NCI-H2029 (cell line): ENCODE data around the gene IL9R.
"Not testable (repeated sequence)": the region's sequence is repeated elsewhere in the genome, so short reads cannot be mapped to it uniquely, and the experiment has no call there.

Experiments used
- DNase-seq: peaks from one replicate; lab custom pipeline; 2025; lab: John Stamatoyannopoulos, UW

IL9R gene

GRCh38 chrX:155997436-155997835 lies at the start of gene IL9R:
Gene IL9R (plus strand): TSS chrX:155997696. CDS start chrX:155997760, 64 bp downstream.
- DNase-seq, result no peak

- no peak for DNase-seq
These were observed 48.4 kb upstream of the IL9R start for GRCh38 chrX:155949098-155949497.

- no peak for DNase-seq
These were observed 46.2 kb upstream of the IL9R start for GRCh38 chrX:155951237-155951789.

- no peak for DNase-seq
These were observed 44.4 kb upstream of the IL9R start for GRCh38 chrX:155953055-155953454.

- DNase-seq, result no peak
These were observed 42.7 kb upstream of the IL9R start for GRCh38 chrX:155954793-155955192.

GRCh38 chrX:155956099-155956498 lies 41.4 kb upstream of the IL9R start:
- DNase-seq, result no peak

GRCh38 chrX:155956649-155957048 lies 40.8 kb upstream of the IL9R start:
- DNase-seq, result no peak

- no peak for DNase-seq
These were observed 39.7 kb upstream of the IL9R start for GRCh38 chrX:155957843-155958242.

- DNase-seq, result no peak
These were observed 38.4 kb upstream of the IL9R start for GRCh38 chrX:155959018-155959587.

- DNase-seq, result no peak
These were observed 34.6 kb upstream of the IL9R start for GRCh38 chrX:155962906-155963305.

GRCh38 chrX:155966876-155967275 lies 30.6 kb upstream of the IL9R start:
- DNase-seq, result no peak

- DNase-seq, result no peak
These were observed 29.7 kb upstream of the IL9R start for GRCh38 chrX:155967653-155968325.

- DNase-seq, result no peak
These were observed 29.2 kb upstream of the IL9R start for GRCh38 chrX:155968326-155968661.

GRCh38 chrX:155968791-155969190 lies 28.7 kb upstream of the IL9R start:
- no peak for DNase-seq

GRCh38 chrX:155971658-155972057 lies 25.8 kb upstream of the IL9R start:
- DNase-seq, result not testable (repeated sequence)

GRCh38 chrX:155972241-155972640 lies 25.3 kb upstream of the IL9R start:
- not testable (repeated sequence) for DNase-seq

GRCh38 chrX:155983326-155983725 lies 14.2 kb upstream of the IL9R start:
- DNase-seq, result no peak

- DNase-seq, result no peak
These were observed 12.3 kb upstream of the IL9R start for GRCh38 chrX:155985208-155985607.

GRCh38 chrX:155986995-155987394 lies 10.5 kb upstream of the IL9R start:
- not testable (repeated sequence) for DNase-seq

- DNase-seq, result no peak
These were observed 8.6 kb upstream of the IL9R start for GRCh38 chrX:155988859-155989258.

GRCh38 chrX:155993421-155993820 lies 4.1 kb upstream of the IL9R start:
- no peak for DNase-seq

- DNase-seq, result no peak
These were observed 2.1 kb upstream of the IL9R start for GRCh38 chrX:155995321-155995875.

- no peak for DNase-seq
These were observed 620 bp downstream of the IL9R start for GRCh38 chrX:155998116-155998515.
